GM12892 (cell line): ENCODE results near the gene KCTD16.

Experiments
- POLR2A ChIP-seq: IDR thresholded peaks from 2 replicates; pipeline ENCODE4 v1.6.1; 2011; ENCODE audit warnings: low read depth, low read length, control low read depth
- POLR2AphosphoS5 ChIP-seq: IDR thresholded peaks from 2 replicates; pipeline ENCODE4 v1.6.1; 2011; ENCODE audit warnings: low read depth, low read length, control low read depth
- TAF1 ChIP-seq: IDR thresholded peaks from 2 replicates; pipeline ENCODE4 v1.6.1; 2011; ENCODE audit warnings: low read depth, mild to moderate bottlenecking, control low read depth, low read length, borderline replicate concordance

- TF ChIP-seq POLR2A, result no peak
- TF ChIP-seq POLR2AphosphoS5, result no peak
- TF ChIP-seq TAF1, result no peak
Observed at GRCh38 chr5:144205141-144205551, 34.5 kb downstream of the KCTD16 start.
